A549 (cell line): Measurements from ENCODE around the gene SNTG2.

Experiments
- CTCF ChIP-seq: fragments of >200 bp; sonication (Bioruptor Twin); formaldehyde crosslinking; IDR thresholded peaks from 3 replicates; pipeline ENCODE4 v1.5.1; 2016
- EP300 ChIP-seq, 2 experiments: fragments of >200 bp; sonication (Bioruptor Twin); formaldehyde crosslinking; IDR thresholded peaks; 2 replicates in 1 of 2; 3 replicates in 1 of 2; pipeline ENCODE4 v1.6.1; 2016 to 2017
- HMGXB4 ChIP-seq: fragments of 250-450 bp; sonication (Bioruptor Pico); IDR thresholded peaks from 2 replicates; pipeline ENCODE4 v1.5.0; 2021; ENCODE audit warnings: mild to moderate bottlenecking, moderate library complexity, borderline replicate concordance
- JUNB ChIP-seq: fragments of >200 bp; sonication (Bioruptor Twin); formaldehyde crosslinking; IDR thresholded peaks from 2 replicates; pipeline ENCODE4 v1.6.1; 2016
- MAFK ChIP-seq: fragments of 450-650 bp; IDR thresholded peaks from 2 replicates; pipeline ENCODE4 v1.6.1; 2014; ENCODE audit not compliant: partially characterized antibody
- MAX ChIP-seq: IDR thresholded peaks from 2 replicates; pipeline ENCODE4 v1.6.1; 2012
- NFE2L2 ChIP-seq: fragments of 150-350 bp; conservative IDR thresholded peaks from 2 replicates; pipeline ENCODE4 v1.6.1; 2014; ENCODE audit warnings: low read length
- RAD21 ChIP-seq, 2 experiments: fragments of >200 bp in 1 of 2; sonication (Bioruptor Twin) in 1 of 2; formaldehyde crosslinking in 1 of 2; IDR thresholded peaks in 1 of 2; conservative IDR thresholded peaks in 1 of 2; 2 replicates in 1 of 2; 3 replicates in 1 of 2; pipeline ENCODE4 v1.6.1; 2012 to 2018; ENCODE audit warnings: inconsistent platforms in 1 of 2
- USF2 ChIP-seq: fragments of 450-650 bp; IDR thresholded peaks from 2 replicates; pipeline ENCODE4 v1.6.1; 2014; ENCODE audit warnings: antibody characterized with exemption
- ZC3H11A ChIP-seq: fragments of 450-650 bp; IDR thresholded peaks from 2 replicates; pipeline ENCODE4 v1.6.1; 2014; ENCODE audit warnings: antibody characterized with exemption, mild to moderate bottlenecking
- ZFP36 ChIP-seq: fragments of 450-650 bp; IDR thresholded peaks from 2 replicates; pipeline ENCODE4 v1.6.1; 2014; ENCODE audit warnings: borderline replicate concordance; ENCODE audit not compliant: partially characterized antibody

GRCh38 chr2:963876-964275 lies 13.2 kb downstream of the SNTG2 start:
- TF ChIP-seq CTCF (no peak), RAD21 (conservative IDR thresholded peaks at IDR 0.05 in 1 of 2, IDR thresholded peaks at IDR 0.05 in 1 of 2) (no peak), MAX (no peak), EP300 (IDR thresholded peaks at IDR 0.05) (no peak), ZC3H11A (no peak), JUNB (no peak), ZFP36 (no peak), HMGXB4 (no peak), NFE2L2 (no peak), MAFK (no peak), USF2 (no peak)
